Left lung (tissue), 10 donors: ENCODE measurements around the gene ATAD3A. TPM values are rescaled to one million over a fixed set of nuclear protein-coding genes. Genes with fewer than 3 reads are reported as not detected.
A peak's percentile ranks its signal among the peaks of the same experiment; 100 is the strongest.

ENCODE experiments used
- ATAC-seq: fragments of 200-7000 bp; cut with Tn5 transposase; one replicate; pipeline ENCODE4 v1.9.1; 2020; ENCODE audit warnings: moderate library complexity
- DNase-seq, 4 donors: peaks; one replicate each; pipeline ENCODE4 v3.0.0-alpha.2; 2013 to 2020
- H3K27ac ChIP-seq, 2 donors: fragments of 200-600 bp; sonication (generic) in 1 of 2; one replicate each; pipeline versions ENCODE4 v1.5.0 to v1.8.0; 2020 to 2021
- H3K27me3 ChIP-seq, 2 donors: fragments of 200-600 bp; sonication (generic) in 1 of 2; one replicate each; pipeline versions ENCODE4 v1.5.0 to v1.8.0; 2020 to 2021
- H3K36me3 ChIP-seq, 2 donors: fragments of 200-600 bp; sonication (generic) in 1 of 2; one replicate each; pipeline versions ENCODE4 v1.5.0 to v1.8.0; 2020 to 2021
- H3K4me1 ChIP-seq, 2 donors: fragments of 200-600 bp; one replicate each; pipeline ENCODE4 v1.8.0; 2021
- H3K4me3 ChIP-seq, 2 donors: fragments of 200-600 bp; sonication (generic) in 1 of 2; one replicate each; pipeline versions ENCODE4 v1.5.0 to v1.8.0; 2020 to 2021; ENCODE audit warnings: mild to moderate bottlenecking in 1 of 2
- H3K9me3 ChIP-seq, 2 donors: fragments of 200-600 bp; sonication (generic) in 1 of 2; one replicate each; pipeline versions ENCODE4 v1.5.0 to v1.8.0; 2020 to 2021
- CTCF ChIP-seq, 2 donors: fragments of 200-600 bp; sonication (generic) in 1 of 2; IDR thresholded peaks; one replicate each; pipeline versions ENCODE4 v1.5.0 to v1.8.0; 2021; ENCODE audit warnings: antibody characterized with exemption in 2 of 2
- intact Hi-C, 2 donors: fragments of 100-400 bp; cut with DNase I; formaldehyde crosslinking; loops; one replicate each; pipeline versions ENCODE4 v1.11.2 to v1.14.2; 2022
- polyA plus RNA-seq, 6 donors: library from polyadenylated mRNA; unstranded; fragments of 120-200 nt; gene quantifications; one replicate each; pipeline ENCODE4 v1.2.1, GENCODE V29; 2013; ENCODE audit not compliant: insufficient read length in 6 of 6
- total RNA-seq, 2 donors: library from RNA; stranded (reverse); fragmentation: NEBNext Ultra II Directional; extraction: Animal tissue kit (Norgen Biotek cat#: 25700); gene quantifications; one replicate each; pipeline ENCODE4 v1.2.1, GENCODE V29; 2021
- donor health status: DM: no; HTN: yes; CAD: no.
- donor health status: DM: no; HTN: no; CAD: no.

The ATAD3A gene
- total and polyA plus RNA-seq, 8 donors = 12.1 to 37.8 (median 20.1) TPM

- peaks cover 0 to 33% of the 10 kb centered on the region in 2 donors for H3K36me3 ChIP-seq
- H3K4me3 ChIP-seq = peak overlapping the region; percentile 98
- H3K27ac ChIP-seq = peak overlapping the region; percentile 96 to 98
- H3K27me3 ChIP-seq = peaks cover 0 to 6% of the 10 kb centered on the region in 2 donors
- TF ChIP-seq CTCF (IDR thresholded peaks at IDR 0.05) = no peak
- DNase-seq = peak; percentile 46 to 90 (median 58)
- intact Hi-C loops = no loop called here
- ATAC-seq = peak; percentile 71
- H3K9me3 ChIP-seq = no peaks in the 10 kb centered on the region
- H3K4me1 ChIP-seq = peaks cover 2 to 58% of the 10 kb centered on the region in 2 donors
These were observed 62.1 kb downstream of the ATAD3A start for GRCh38 chr1:1573843-1574720.

GRCh38 chr1:1574721-1575537 is 63.0 kb downstream of the ATAD3A start, which contains the start of gene SSU72:
Gene SSU72 (minus strand): TSS chr1:1574863. CDS start chr1:1574557, 306 bp downstream.
- ATAC-seq (peak; percentile 91), DNase-seq (peak; percentile 92 to 95 (median 95))
- Histone ChIP-seq H3K4me1 (peaks cover 2 to 51% of the 10 kb centered on the region in 2 donors), H3K9me3 (no peaks in the 10 kb centered on the region), H3K36me3 (peaks cover 0 to 24% of the 10 kb centered on the region in 2 donors), H3K4me3 (peak within 1 kb of the TSS; percentile 98), H3K27ac (peak within 1 kb of the TSS; percentile 96 to 98), H3K27me3 (peaks cover 0 to 14% of the 10 kb centered on the region in 2 donors)
- TF ChIP-seq CTCF (IDR thresholded peaks at IDR 0.05) = no peak
- intact Hi-C loops = no loop called here

- Histone ChIP-seq H3K9me3 (no peaks in the 10 kb centered on the region), H3K4me1 (peaks cover 2 to 27% of the 10 kb centered on the region in 2 donors), H3K4me3 (no peak overlapping the region), H3K36me3 (peaks cover 0 to 1% of the 10 kb centered on the region in 2 donors), H3K27me3 (peaks cover 0 to 30% of the 10 kb centered on the region in 2 donors), H3K27ac (no peak overlapping the region)
- TF ChIP-seq CTCF (IDR thresholded peaks at IDR 0.05) = no peak
- DNase-seq = peak in 1 of 4 donors; percentile 60
- ATAC-seq = no peak
- intact Hi-C loops = no loop called here
These were observed 65.5 kb downstream of the ATAD3A start for GRCh38 chr1:1577367-1578011.

DNA sequence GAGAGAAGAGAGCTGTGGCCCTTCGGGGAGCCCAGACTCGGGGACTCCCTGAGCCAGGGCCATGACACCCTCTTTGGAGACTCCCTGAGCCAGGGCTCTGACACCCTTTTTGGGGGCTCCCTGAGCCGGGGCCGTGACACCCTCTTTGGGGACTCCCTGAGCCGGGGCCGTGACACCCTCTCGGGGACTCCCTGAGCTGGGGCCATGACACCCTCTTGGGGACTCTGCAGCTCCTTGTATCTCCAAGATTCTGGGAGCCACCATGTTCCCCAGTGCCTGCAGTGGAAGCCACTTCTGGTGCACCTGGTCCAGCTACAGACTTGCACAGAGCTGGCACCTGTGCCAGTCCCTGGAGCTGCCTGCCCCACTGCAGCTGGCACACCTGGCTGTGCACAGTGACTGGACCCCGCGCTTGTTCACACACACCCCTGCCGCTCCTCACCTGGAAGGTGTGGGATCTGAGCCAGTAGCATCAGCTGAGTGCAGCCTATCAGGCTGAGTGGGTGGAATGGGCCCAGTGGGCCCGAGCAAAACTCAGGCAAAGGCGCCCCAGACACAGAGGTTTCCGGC is 66.5 kb downstream of the ATAD3A start:
- Histone ChIP-seq H3K4me1 (peaks cover 1 to 18% of the 10 kb centered on the region in 2 donors), H3K36me3 (no peaks in the 10 kb centered on the region), H3K27ac (no peak overlapping the region), H3K27me3 (peaks cover 0 to 36% of the 10 kb centered on the region in 2 donors), H3K9me3 (no peaks in the 10 kb centered on the region), H3K4me3 (no peak overlapping the region)
- ATAC-seq (no peak), DNase-seq (peak in 1 of 4 donors; percentile 63)
- no peak for TF ChIP-seq CTCF (IDR thresholded peaks at IDR 0.05)
- intact Hi-C loops = no loop called here
